Coronary artery (tissue), 2 donors: Measurements from ENCODE around the gene PIK3R5.

Experiments
- DNase-seq: peaks from one replicate; pipeline ENCODE4 v3.0.0-alpha.2; 2017; ENCODE audit warnings: low spot score
- H3K27ac ChIP-seq, 2 donors: fragments of 200-600 bp; sonication (generic); one replicate each; pipeline ENCODE4 v1.5.1; 2016 to 2019
- H3K4me3 ChIP-seq: fragments of 200-600 bp; sonication (generic); 2 replicates; pipeline ENCODE4 v1.5.1; 2016; ENCODE audit warnings: mild to moderate bottlenecking, moderate library complexity
- TF ChIP-seq, protein P1 (sequence below): fragments of 200-600 bp; sonication (generic); IDR thresholded peaks from one replicate; pipeline ENCODE4 v1.5.1; 2019; ENCODE audit warnings: antibody characterized with exemption

The PIK3R5 gene

DNA sequence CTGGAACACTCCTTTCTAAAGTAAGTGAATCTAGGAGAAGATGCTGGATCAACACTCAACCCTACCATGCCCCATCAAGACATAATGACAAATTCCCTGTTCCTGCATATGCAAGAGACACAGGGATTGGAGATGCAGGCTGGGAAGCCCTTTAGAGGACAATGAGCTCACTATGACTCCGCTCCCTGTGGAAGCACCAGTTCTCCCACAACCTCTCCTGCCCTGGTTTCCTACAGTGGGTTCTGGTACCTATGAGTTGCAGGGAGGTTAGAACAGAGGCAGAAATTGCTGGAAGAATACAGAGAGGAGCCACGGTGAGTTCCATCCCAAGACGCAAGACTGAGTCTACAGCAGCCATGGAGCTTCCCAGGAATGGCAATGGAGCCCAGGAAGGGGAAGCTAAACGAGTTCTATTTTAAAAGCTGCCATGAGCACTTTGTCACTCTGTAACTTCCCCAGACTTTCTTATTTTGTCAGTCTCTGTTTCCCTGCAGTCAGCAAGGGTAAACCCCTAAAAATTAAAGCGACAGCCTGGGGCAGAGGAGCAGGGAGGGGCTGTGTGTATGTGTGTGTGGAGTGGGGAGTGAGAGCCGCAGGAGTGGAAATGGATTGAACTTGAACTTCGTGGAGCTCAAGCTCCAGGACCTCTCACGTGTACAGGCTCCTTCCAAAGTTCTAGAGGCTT, 55.8 kb downstream of the PIK3R5 start:
- peak overlapping the region in 1 of 2 donors; percentile 11 for H3K27ac ChIP-seq
- no peak for DNase-seq
- no peak overlapping the region for H3K4me3 ChIP-seq
- TF ChIP-seq, protein P1, sequence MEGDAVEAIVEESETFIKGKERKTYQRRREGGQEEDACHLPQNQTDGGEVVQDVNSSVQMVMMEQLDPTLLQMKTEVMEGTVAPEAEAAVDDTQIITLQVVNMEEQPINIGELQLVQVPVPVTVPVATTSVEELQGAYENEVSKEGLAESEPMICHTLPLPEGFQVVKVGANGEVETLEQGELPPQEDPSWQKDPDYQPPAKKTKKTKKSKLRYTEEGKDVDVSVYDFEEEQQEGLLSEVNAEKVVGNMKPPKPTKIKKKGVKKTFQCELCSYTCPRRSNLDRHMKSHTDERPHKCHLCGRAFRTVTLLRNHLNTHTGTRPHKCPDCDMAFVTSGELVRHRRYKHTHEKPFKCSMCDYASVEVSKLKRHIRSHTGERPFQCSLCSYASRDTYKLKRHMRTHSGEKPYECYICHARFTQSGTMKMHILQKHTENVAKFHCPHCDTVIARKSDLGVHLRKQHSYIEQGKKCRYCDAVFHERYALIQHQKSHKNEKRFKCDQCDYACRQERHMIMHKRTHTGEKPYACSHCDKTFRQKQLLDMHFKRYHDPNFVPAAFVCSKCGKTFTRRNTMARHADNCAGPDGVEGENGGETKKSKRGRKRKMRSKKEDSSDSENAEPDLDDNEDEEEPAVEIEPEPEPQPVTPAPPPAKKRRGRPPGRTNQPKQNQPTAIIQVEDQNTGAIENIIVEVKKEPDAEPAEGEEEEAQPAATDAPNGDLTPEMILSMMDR = no peak

DNA sequence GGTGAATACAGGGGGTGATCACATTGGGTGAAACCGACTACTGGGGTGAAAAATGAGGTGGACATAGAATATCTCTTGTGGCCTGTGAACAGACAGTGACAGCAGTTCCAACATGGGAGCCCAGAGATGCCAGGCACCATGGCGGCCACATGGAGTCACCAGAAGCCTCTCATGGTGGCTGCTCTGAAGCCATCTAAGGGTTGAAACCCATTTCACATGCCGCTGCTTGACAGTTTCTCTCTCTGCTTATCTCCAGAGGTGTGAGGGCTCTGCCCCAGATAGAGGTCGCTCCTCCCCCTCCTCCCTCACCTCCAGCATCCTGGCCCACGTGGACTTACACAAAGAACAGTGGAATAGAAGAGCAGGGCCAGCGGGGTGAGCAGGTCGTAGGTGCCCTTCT, 60.2 kb downstream of the PIK3R5 start:
- Histone ChIP-seq H3K4me3 (no peak overlapping the region), H3K27ac (no peak overlapping the region)
- TF ChIP-seq, protein P1 = no peak
- DNase-seq = no peak

DNA sequence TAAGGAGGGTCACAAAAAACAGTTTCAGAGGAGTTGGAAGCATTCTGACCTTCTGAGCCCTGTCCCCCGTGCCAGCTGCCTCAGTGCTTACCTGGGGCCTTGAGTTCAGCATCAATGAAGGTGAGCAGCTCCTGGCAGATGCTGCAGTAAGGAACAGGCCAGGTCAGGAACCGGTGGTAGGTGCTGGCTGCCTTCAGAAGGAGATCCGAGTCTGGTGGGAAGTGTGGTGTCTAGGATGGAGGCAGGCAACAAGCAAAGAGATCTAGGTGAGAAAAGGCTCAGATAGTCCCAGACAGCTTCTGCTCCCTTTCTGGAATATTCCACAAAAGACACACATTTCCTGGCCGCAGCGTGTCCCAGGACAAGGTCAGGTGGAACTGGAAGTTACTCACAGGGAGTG, 60.8 kb downstream of the PIK3R5 start:
- no peak for DNase-seq
- Histone ChIP-seq H3K27ac (no peak overlapping the region), H3K4me3 (no peak overlapping the region)
- TF ChIP-seq, protein P1 = no peak

DNA sequence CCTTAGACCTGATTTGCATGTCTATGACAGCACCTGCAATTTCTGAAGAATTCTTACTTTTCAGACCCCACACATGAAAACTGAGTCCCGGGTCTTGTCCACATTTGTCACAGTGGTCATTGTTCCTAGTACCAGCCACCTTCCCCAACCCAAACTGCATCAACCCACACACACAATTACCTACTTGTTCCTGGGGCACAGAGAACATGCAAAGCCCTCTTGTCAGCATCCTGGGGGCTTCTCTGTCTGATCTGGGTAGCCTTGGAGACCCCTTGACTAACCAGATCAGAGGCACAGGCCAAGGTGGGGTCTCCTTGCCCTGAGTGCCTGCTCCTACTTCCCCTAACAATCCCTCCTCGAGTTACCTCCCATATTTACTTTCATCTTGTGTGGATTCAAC, 61.3 kb downstream of the PIK3R5 start:
- Histone ChIP-seq H3K27ac (no peak overlapping the region), H3K4me3 (no peak overlapping the region)
- TF ChIP-seq, protein P1 = no peak
- no peak for DNase-seq

DNA sequence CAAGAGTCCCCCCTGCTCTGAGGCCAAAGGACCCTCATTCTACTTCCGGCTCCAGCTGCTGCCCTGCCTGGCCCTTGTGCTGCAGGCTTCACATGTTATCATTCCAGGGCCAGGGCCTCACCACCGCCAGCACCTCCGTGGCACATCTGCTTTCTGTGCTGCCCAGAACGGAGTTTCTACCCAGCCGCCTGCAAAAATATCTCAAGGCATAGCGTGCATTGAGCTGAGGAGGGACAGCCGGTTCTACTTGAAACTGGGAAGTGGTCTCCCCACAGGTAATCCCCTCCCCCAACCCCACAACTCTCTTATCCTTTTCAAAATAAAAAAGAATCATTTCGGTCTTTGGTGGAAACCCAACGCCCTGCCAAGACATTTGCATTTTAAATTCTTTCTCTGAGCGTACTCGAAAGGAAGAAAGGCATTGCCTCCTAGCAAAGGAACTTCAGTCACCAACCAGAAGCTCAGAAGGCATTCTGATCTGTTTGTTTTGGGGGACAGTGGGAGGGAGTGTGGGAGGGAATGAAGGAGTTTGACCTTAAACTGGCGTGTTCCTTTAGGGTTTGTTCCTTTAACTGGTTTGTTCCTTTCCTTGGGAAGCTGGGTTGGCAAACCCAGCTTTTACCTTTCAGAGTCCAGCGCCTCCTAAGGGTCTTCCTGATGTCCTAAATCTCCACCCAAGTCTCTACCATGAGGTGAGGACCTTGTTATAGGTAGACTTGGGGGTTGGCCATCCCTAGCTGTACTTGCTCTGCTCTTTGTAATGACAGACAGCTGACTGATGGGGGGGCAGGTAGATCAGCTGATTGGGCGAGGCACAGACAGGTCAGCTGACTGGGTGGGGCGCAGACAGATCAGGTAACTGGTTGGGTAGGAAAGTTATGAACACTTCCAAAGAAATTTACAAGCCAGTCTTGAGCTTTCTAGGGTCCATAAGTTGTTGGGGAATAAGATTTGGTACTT, 64.6 kb downstream of the PIK3R5 start:
- DNase-seq = peak; percentile 40
- TF ChIP-seq, protein P1 = no peak

GRCh38 chr17:8900207-8900606, 65.3 kb downstream of the PIK3R5 start:
- DNase-seq = no peak
- Histone ChIP-seq H3K4me3 (no peak overlapping the region), H3K27ac (no peak overlapping the region)
- TF ChIP-seq, protein P1 = no peak

More for the DNA sequence above, 64.6 kb downstream of the PIK3R5 start:
- Histone ChIP-seq H3K27ac (no peak overlapping the region), H3K4me3 (no peak overlapping the region)
